Amniotic epithelial cell (primary cell): ENCODE results near the gene SLX1A.
"Not testable (repeated sequence)": the region's sequence is repeated elsewhere in the genome, so short reads cannot be mapped to it uniquely, and the experiment has no call there.

Experiments used
- DNase-seq: peaks from one replicate; pipeline ENCODE4 v3.0.0-alpha.2; 2010; ENCODE audit warnings: low read depth

Gene SLX1A

GRCh38 chr16:30193615-30194014 is at the start of gene SLX1A, which contains the start of gene BOLA2B:
TSS of gene SLX1A (plus strand) at chr16:30193875. CDS start at chr16:30194085, 210 bp downstream.
TSS of gene BOLA2B (minus strand) at chr16:30193666. CDS start at chr16:30193595, 71 bp downstream.
- not testable (repeated sequence) for DNase-seq

- no peak for DNase-seq
These were observed 49.7 kb upstream of the SLX1A start for GRCh38 chr16:30144017-30144416.

GRCh38 chr16:30144917-30145316 is 48.8 kb upstream of the SLX1A start:
- DNase-seq = no peak

GRCh38 chr16:30145657-30146056 is 48.0 kb upstream of the SLX1A start:
- no peak for DNase-seq

GRCh38 chr16:30147843-30148510 is 45.7 kb upstream of the SLX1A start:
- no peak for DNase-seq

GRCh38 chr16:30149250-30149930 is 44.3 kb upstream of the SLX1A start:
- no peak for DNase-seq

GRCh38 chr16:30151091-30151490 is 42.6 kb upstream of the SLX1A start:
- no peak for DNase-seq

- DNase-seq = no peak
These were observed 41.2 kb upstream of the SLX1A start for GRCh38 chr16:30152517-30152916.

- DNase-seq = no peak
These were observed 38.5 kb upstream of the SLX1A start for GRCh38 chr16:30155188-30155587.

- no peak for DNase-seq
These were observed 36.5 kb upstream of the SLX1A start for GRCh38 chr16:30157214-30157613.

- no peak for DNase-seq
These were observed 30.1 kb upstream of the SLX1A start for GRCh38 chr16:30163538-30163937.

GRCh38 chr16:30166202-30166902 is 27.3 kb upstream of the SLX1A start:
- no peak for DNase-seq

- DNase-seq = not testable (repeated sequence)
These were observed 24.9 kb upstream of the SLX1A start for GRCh38 chr16:30168746-30169145.

GRCh38 chr16:30169416-30169815 is 24.3 kb upstream of the SLX1A start:
- DNase-seq = not testable (repeated sequence)

- DNase-seq = not testable (repeated sequence)
These were observed 23.5 kb upstream of the SLX1A start for GRCh38 chr16:30170145-30170544.

GRCh38 chr16:30173054-30173453 is 20.6 kb upstream of the SLX1A start:
- DNase-seq = peak; percentile 63

GRCh38 chr16:30176876-30177275 is 16.8 kb upstream of the SLX1A start:
- DNase-seq = peak; percentile 16

- no peak for DNase-seq
These were observed 14.5 kb upstream of the SLX1A start for GRCh38 chr16:30179195-30179594.

GRCh38 chr16:30179931-30180330 is 13.7 kb upstream of the SLX1A start:
- no peak for DNase-seq

- DNase-seq = no peak
These were observed 12.9 kb upstream of the SLX1A start for GRCh38 chr16:30180741-30181140.

GRCh38 chr16:30183233-30184095 is 10.2 kb upstream of the SLX1A start, which contains the start of gene CORO1A:
TSS of gene CORO1A (plus strand) at chr16:30183602. CDS start at chr16:30185210, 1,608 bp downstream.
- DNase-seq = peak; percentile 66
